GF-D8 (cell line): ENCODE results near the gene SDHAF4.
"Not testable (repeated sequence)": the region's sequence is repeated elsewhere in the genome, so short reads cannot be mapped to it uniquely, and the experiment has no call there.

ENCODE experiments used
- DNase-seq: peaks from one replicate; lab custom pipeline; 2025; lab: John Stamatoyannopoulos, UW

Gene SDHAF4

DNA sequence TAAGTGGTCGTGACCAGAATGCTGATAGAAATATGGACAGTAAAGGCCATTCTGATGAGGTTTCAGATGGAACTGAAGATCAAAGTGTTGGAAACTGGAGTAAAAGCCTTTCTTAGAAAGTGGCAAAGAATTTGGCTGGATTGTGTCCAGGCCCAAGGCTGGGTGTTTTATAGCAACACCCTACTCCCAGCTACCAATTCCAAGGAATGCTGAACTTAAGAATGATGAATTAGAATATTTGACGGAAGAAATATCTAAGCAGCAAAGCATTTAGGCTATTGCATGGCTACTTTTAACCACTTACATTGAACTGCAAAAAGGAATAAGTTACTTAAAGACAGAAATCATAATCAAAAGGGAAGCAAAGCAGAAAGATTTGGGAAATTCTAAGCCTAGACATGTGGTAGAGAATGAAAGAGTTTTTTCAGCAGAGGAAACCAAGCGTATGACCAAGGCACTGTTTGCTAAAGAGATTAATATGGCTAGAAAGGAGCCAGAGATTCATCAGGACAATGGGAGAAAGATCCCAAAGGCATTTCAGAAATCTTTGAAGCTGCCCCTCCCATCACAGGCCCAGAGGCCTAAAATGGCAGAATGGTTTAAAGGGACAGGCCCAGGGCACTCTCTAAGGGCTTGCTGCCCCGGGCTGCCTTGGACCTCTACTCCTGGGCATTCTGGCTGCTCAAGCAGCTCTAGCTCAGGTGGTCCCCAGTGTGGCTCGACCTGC, 25.8 kb downstream of the SDHAF4 start:
- DNase-seq = no peak

DNA sequence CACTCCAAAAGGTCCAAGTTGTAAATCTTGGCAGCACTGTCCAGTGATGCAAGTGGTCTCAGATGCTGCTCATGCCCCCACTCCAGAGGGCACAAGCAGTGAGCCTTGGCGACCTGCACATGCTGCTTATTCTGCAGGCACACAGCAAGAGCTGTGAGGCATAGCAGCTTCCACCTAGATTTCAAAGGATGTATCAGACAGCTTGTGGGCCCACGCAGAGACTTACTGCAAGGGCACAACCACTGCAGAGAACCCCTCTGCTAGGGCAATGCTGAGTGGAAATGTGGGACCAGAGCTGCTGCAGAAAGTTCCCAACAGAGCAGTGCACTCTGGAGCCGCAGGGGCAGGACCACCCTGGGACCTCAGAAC, 26.4 kb downstream of the SDHAF4 start:
- no peak for DNase-seq

DNA sequence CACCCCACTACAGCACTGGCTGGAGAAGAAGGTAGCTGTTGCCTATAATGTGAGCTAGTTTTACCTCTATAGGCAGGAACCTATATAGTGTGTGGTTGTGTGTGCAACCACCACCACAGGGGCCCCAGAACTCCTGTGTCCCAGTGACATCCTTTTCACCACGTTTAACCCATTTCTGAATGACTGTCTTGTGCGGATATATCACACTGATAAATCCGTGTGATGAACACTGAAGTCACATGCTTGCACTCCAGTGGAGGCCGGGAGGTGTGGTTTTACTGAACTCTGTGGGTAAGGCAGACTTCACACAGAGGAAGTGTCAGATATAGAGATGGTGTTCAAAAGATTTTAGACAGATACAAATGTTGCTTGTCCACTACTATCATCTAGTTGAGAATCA, 32.5 kb downstream of the SDHAF4 start:
- no peak for DNase-seq

DNA sequence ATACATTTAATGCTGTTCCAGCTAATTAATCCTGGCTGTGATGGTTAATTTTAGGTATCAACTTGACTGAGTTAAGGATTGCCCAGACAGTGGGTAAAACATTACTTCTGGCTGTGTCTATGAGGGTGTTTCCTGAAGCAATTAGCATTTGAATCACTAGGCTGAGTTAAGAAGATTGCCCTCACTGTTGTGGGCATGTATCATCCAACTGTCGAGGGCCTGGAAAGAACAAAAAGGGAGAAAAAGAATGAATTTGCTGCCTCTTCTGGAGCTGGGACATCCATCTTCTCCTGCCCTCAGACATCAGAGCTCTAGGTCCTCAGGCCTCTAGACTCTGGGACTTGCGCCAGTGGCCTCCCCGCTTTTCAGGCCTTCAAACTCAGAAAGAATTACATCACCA, 34.3 kb downstream of the SDHAF4 start:
- DNase-seq = no peak

DNA sequence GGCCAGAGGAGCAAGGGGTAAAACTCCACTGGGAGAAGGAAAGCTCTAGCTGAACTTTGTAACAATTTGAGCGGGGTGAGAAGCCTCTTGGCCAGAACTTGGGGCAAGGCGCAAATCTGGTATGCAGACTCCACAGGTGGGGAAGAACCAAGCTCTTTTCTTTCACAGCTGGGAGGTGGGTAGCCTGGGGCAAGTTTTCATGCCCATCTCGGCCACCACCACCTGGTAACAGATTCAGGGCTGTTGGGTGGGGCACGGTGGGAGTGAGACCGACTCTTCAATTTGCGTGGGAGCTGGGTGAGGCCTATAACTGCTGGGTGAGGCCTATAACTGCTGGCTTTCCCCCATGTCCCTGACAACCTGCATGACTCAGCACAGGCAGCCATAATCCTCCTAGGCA, 37.5 kb downstream of the SDHAF4 start:
- no peak for DNase-seq

DNA sequence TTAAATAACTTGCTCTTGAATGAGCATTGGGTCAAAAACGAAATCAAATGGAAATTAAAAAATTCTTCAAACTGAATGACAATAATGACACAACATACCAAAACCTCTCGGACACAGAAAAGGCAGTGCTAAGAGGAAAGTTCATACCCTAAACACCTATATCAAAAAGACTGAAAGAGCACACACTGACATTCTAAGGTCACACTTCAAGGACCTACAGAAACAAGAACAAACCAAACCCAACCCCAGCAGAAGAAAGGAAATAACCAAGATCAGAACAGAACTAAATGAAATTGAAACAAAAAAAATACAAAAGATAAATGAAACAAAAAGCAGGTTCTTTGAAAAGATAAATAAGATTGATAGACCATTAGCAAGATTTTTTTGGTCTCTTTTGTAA, 40.6 kb downstream of the SDHAF4 start:
- not testable (repeated sequence) for DNase-seq

DNA sequence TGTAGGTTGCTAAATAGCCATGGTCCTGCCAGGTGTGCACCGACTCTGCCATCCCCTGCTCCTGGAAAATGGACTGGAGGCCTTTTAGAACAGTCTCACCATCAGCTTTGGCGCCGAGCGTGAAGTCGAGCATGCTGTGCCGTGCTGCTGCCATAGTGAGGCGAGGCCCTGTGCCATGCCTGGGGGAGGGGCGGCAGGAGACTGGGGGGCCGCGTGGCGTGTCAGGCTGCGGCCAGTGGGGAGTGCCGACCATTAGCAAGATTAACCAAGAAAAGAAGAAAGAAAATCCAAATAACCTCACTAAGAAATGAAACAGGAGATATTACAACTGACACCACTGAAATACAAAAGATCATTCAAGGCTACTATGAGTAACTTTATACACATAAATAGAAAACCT, 42.5 kb downstream of the SDHAF4 start:
- DNase-seq = not testable (repeated sequence)

DNA sequence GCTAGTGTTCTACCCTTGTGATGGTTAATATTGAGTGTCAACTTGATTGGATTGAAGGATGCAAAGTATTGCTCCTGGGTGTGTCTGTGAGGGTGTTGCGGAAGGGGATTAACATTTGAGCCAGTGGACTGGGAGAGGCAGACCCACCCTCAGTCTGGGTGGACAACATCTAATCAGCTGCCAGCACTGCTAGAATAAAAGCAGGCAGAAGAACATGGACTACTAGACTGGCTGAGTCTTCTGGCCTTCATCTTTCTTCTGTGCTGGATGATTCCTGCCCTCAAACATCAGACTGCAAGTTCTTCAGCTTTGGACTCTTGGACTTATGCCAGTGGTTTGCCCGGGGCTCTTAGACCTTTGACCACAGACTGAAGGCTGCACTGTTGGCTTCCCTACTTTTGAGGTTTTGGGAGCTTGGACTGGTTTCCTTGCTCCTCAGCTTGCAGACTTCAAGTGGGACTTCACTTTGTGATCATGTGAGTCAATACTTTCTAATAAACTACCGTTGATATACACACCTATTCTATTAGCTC, 50.1 kb downstream of the SDHAF4 start:
- no peak for DNase-seq

DNA sequence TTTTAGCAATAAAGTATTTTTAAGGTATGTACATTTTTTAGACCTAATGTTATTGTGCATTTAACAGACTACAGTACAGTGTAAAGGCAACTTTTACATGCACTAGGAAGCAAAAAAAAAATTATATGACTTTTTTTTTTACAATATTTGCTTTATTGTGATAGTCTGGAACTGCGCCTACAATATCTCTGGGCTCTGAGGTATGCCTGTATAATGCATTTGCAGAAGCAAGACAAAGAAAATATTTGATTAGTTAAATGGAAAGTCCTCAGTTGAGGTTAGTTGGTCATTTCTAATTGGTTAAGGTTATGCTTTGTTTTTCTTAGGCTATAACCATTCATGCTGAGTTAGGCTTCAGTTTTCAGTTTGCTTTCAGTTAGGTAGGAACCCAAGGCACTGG, 54.0 kb downstream of the SDHAF4 start:
- DNase-seq = no peak

DNA sequence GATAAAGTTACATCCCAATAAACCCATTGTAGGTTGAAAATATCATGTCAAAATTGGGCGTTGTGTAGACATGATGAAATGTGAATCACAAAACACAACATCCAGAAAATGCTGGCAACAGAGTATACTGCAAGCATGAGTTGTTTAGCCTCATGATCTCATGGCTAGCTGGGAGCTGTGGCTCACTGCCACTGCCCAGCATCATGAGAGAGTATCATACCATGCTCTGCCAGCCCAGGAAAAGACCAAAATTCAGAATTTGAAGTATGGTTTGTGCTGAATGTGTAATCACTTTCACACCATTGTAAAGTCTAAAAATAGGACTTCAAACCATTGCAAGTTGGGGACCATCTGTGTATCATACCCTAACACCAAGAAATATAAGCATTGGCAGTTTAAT, 55.7 kb downstream of the SDHAF4 start:
- DNase-seq = no peak

DNA sequence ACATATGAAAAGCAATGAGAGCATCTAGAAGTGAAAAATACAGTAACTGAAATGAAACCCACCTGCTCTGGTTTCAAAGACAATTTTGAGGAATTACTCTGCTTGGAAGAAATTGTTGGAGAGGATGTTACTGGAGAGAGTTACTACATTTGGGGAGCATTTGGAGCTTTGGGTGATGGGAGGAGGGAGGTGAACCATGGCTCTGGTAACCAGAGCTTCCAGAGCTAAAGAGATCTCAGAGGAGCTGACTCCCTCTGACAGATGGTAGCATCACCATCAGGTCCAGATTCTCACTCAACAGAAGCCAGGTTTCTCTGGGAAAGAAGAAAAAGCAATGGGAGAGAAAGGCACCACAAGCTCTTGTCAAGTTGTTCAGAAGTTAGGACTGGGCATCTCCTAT, 58.7 kb downstream of the SDHAF4 start:
- DNase-seq = no peak

DNA sequence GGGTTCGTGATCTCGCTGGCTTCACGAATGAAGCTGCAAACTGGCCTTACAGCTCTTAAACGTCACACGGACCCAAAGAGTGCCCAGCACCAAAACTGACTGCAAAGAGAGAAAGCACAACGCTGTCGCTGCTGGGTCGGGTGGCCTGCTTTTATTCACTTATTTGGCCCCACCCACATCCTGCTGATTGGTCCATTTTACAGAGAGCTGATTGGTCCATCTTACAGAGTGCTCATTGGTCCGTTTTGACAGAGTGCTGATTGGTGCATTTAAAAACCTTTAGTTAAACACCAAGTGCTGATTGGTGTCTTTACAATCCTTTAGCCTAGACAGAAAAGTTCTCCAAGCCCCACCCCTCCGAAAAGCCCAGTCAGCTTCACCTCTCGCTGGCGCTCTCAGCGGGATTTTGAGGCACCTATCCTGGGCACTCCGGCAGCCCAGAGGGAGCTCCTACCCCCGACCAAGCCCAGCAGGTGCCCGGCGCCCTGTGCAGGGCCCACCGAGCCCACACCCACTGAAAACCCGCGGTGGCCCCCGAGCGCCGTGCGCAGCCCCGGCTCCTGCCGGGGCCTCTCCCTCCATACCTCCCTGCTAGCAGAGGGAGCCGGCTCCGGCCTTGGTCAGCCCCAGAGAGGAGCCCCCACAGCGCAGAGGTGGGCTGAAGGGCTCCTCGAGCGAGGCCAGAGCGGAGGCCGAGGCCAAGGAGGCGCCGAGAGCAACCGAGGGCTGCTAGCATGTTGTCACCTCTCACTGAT, 60.9 kb downstream of the SDHAF4 start:
- no peak for DNase-seq

DNA sequence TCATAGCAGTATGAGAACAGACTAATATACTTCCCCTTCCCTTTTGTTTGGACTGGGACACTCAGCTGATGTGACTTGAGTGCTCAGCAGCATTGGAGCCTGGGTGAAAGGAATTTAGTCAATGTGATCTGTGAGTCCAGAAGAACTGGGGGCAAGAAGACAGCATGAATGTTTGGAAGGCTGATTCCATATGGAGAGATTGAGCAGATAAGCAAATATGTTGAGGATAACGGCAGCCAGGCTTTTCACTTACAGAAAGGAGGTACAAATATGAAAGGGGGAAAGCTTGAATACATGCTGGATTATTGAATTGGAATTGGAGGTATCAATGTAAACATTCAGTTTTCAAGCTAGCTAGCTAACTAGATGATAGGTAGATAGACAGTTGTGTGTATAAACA, 63.2 kb downstream of the SDHAF4 start:
- DNase-seq = no peak

DNA sequence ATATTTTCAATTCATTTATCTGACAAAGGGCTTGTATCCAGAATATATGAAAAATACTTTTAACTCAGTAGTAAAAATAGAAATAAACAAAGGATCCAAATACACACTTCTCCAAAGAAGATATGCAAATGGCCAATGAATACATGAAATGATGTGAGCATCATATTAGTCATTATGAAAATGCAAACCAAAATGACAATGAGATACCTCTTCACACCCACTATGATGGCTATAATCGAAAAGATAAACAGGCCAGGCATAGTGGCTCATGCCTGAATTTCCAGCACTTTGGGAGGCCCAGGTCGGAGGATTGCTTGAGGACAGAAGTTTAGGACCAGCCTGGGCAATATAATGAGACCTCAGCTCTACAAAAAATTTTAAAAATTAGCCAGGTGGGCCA, 67.1 kb downstream of the SDHAF4 start:
- no peak for DNase-seq

DNA sequence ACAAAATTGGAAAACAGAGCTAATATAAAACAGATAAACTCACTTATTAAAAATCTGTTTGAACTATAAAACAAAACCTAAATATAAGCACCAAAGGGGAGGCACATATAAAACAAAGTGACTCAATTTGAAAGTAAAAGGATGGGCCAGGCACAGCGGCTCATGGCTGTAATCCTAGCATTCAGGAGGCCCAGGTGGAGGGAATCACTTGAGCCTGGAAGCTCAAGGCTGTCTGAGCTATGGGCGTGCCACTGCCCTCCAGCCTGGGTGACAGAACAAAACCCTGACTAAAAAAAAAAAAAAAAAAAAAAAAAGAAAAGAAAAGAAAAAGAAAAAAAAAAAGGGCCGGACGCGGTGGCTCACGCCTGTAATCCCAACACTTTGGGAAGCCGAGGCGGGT, 69.9 kb downstream of the SDHAF4 start:
- no peak for DNase-seq

DNA sequence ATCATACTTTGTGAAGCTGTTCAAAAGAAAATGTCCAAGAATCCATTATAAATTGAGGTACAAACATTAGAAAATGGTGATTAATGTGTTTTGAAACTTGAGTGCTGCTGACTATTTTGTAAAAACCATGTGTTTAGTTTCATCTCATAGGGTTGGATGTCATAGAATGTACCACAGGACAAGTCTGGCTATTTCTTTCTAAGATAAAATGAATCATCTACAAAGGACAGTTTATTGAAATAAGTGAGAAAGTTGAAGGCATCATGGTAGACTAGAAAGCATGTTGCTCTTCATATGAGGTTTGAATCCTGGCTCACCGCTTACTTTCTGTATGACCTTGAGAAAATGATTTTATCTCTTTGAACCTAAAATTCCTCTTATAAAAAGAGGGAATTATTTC, 71.7 kb downstream of the SDHAF4 start:
- DNase-seq = no peak
